MM.1S (cell line): ENCODE data around the gene FAM20C.

Experiments
- EZH2 ChIP-seq: fragments of 300-600 bp; sonication (generic); optimal IDR thresholded peaks from 2 replicates; pipeline ENCODE3; 2017; ENCODE audit warnings: low read depth, mild to moderate bottlenecking, antibody characterized with exemption, low read length, mixed read lengths
- EZH2phosphoT487 ChIP-seq: fragments of 300-600 bp; sonication (generic); IDR thresholded peaks from 2 replicates; pipeline ENCODE4 v1.6.1; 2018; ENCODE audit warnings: antibody characterized with exemption, low read length
- TF ChIP-seq, protein P1 (sequence below): fragments of 300-600 bp; sonication (generic); IDR thresholded peaks from 2 replicates; pipeline ENCODE4 v1.5.1; 2016; ENCODE audit warnings: antibody characterized with exemption, low read length, mixed read lengths

DNA sequence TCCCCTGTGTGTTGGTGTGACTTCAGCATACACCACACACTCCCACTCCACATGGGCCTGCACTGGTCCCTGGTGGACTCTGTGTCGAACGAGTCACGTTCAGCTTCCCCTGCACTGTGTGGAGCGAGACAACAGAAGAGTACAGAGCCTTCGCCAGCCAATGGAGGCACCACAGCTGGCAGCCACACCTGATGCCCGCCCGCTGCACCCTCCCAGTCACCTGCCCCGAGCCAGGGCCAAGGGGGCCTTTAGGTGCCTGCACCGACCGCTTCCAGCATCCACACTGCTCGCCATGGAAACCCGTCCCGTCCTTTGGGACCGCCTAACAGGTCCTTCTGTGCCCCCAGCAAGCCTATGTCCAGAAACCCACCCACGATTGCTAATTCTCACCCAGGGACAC lies 106.8 kb downstream of the FAM20C start:
- TF ChIP-seq, protein P1, sequence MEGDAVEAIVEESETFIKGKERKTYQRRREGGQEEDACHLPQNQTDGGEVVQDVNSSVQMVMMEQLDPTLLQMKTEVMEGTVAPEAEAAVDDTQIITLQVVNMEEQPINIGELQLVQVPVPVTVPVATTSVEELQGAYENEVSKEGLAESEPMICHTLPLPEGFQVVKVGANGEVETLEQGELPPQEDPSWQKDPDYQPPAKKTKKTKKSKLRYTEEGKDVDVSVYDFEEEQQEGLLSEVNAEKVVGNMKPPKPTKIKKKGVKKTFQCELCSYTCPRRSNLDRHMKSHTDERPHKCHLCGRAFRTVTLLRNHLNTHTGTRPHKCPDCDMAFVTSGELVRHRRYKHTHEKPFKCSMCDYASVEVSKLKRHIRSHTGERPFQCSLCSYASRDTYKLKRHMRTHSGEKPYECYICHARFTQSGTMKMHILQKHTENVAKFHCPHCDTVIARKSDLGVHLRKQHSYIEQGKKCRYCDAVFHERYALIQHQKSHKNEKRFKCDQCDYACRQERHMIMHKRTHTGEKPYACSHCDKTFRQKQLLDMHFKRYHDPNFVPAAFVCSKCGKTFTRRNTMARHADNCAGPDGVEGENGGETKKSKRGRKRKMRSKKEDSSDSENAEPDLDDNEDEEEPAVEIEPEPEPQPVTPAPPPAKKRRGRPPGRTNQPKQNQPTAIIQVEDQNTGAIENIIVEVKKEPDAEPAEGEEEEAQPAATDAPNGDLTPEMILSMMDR = no peak
- no peak for TF ChIP-seq EZH2phosphoT487
- no peak for TF ChIP-seq EZH2
